Skeletal muscle cell (primary cell): ENCODE results near the gene CNTF.

Experiments
- DNase-seq: peaks from one replicate; pipeline ENCODE4 v3.0.0-alpha.2; 2010; ENCODE audit warnings: low read depth
- H3K4me3 ChIP-seq: 2 replicates; pipeline ENCODE4 v1.5.1; 2011; ENCODE audit warnings: low read depth, mild to moderate bottlenecking, control low read depth, low read length, moderate library complexity

CNTF gene

GRCh38 chr11:58597486-58598144 is 24.9 kb upstream of the CNTF start:
- H3K4me3 ChIP-seq: no peak overlapping the region
- no peak for DNase-seq

GRCh38 chr11:58600510-58600909 is 22.0 kb upstream of the CNTF start:
- no peak for DNase-seq
- H3K4me3 ChIP-seq: no peak overlapping the region

- no peak for DNase-seq
- H3K4me3 ChIP-seq: no peak overlapping the region
Observed at GRCh38 chr11:58606930-58607714, 15.3 kb upstream of the CNTF start.

GRCh38 chr11:58608331-58608730 is 14.1 kb upstream of the CNTF start:
- DNase-seq: no peak
- no peak overlapping the region for H3K4me3 ChIP-seq

GRCh38 chr11:58609723-58610122 is 12.7 kb upstream of the CNTF start:
- H3K4me3 ChIP-seq: no peak overlapping the region
- DNase-seq: no peak

- no peak for DNase-seq
- H3K4me3 ChIP-seq: no peak overlapping the region
Observed at GRCh38 chr11:58613228-58613627, 9.2 kb upstream of the CNTF start.

- H3K4me3 ChIP-seq: no peak overlapping the region
- DNase-seq: no peak
Observed at GRCh38 chr11:58615559-58615958, 6.9 kb upstream of the CNTF start.

- H3K4me3 ChIP-seq: no peak overlapping the region
- DNase-seq: peak; percentile 60
Observed at GRCh38 chr11:58616594-58616993, 5.9 kb upstream of the CNTF start.

- DNase-seq: no peak
- H3K4me3 ChIP-seq: no peak overlapping the region
Observed at GRCh38 chr11:58617976-58618557, 4.4 kb upstream of the CNTF start.

GRCh38 chr11:58621586-58622262 is 741 bp upstream of the CNTF start:
- no peak for DNase-seq
- no peak overlapping the region for H3K4me3 ChIP-seq

- no peak for DNase-seq
- H3K4me3 ChIP-seq: no peak overlapping the region
Observed at GRCh38 chr11:58625086-58625485, 2.6 kb downstream of the CNTF start.

GRCh38 chr11:58625826-58626460 is 3.5 kb downstream of the CNTF start:
- no peak overlapping the region for H3K4me3 ChIP-seq
- no peak for DNase-seq

GRCh38 chr11:58626934-58627483 is 4.5 kb downstream of the CNTF start:
- no peak overlapping the region for H3K4me3 ChIP-seq
- no peak for DNase-seq

GRCh38 chr11:58628446-58628845 is 6.0 kb downstream of the CNTF start:
- no peak for DNase-seq
- H3K4me3 ChIP-seq: no peak overlapping the region

GRCh38 chr11:58629857-58630256 is 7.4 kb downstream of the CNTF start:
- H3K4me3 ChIP-seq: no peak overlapping the region
- DNase-seq: no peak

- no peak overlapping the region for H3K4me3 ChIP-seq
- no peak for DNase-seq
Observed at GRCh38 chr11:58631378-58631777, 8.9 kb downstream of the CNTF start.

- H3K4me3 ChIP-seq: no peak overlapping the region
- DNase-seq: no peak
Observed at GRCh38 chr11:58632510-58632909, 10.0 kb downstream of the CNTF start.

GRCh38 chr11:58636587-58636986 is 14.1 kb downstream of the CNTF start:
- DNase-seq: no peak
- H3K4me3 ChIP-seq: no peak overlapping the region

- H3K4me3 ChIP-seq: no peak overlapping the region
- no peak for DNase-seq
Observed at GRCh38 chr11:58637371-58637770, 14.9 kb downstream of the CNTF start.

- no peak for DNase-seq
- H3K4me3 ChIP-seq: no peak overlapping the region
Observed at GRCh38 chr11:58639103-58639502, 16.6 kb downstream of the CNTF start.
